K562 (cell line): ENCODE measurements around the gene USP12. TPM values are rescaled to one million over a fixed set of nuclear protein-coding genes. Genes with fewer than 3 reads are reported as not detected.

Experiments
- CTCF ChIP-seq, 3 experiments: IDR thresholded peaks in 2 of 3; conservative IDR thresholded peaks in 1 of 3; 2 replicates each; pipeline ENCODE4 v1.5.1; 2011 to 2012; ENCODE audit warnings: low read length in 3 of 3, mild to moderate bottlenecking in 3 of 3, control low read depth in 2 of 3, improper control_type of control experiment in 1 of 3, inconsistent platforms in 1 of 3, low read depth in 1 of 3, mixed read lengths in 1 of 3, moderate library complexity in 1 of 3; ENCODE audit not compliant: insufficient read depth in 2 of 3
- ELK3 ChIP-seq: fragments of 450-650 bp; formaldehyde crosslinking; IDR thresholded peaks from 2 replicates; pipeline ENCODE4 v1.4.0; 2020; ENCODE audit warnings: mild to moderate bottlenecking
- HDGF ChIP-seq: fragments of 450-650 bp; IDR thresholded peaks from 2 replicates; pipeline ENCODE4 v1.6.1; 2016
- HES1 ChIP-seq: fragments of 450-650 bp; IDR thresholded peaks from 2 replicates; pipeline ENCODE4 v1.6.1; 2016; ENCODE audit warnings: low read depth, mild to moderate bottlenecking, moderate library complexity
- NBN ChIP-seq: fragments of 450-650 bp; IDR thresholded peaks from 2 replicates; pipeline ENCODE4 v1.6.1; 2016; ENCODE audit warnings: low read depth, mild to moderate bottlenecking
- PATZ1 ChIP-seq: fragments of 250-450 bp; sonication (Bioruptor Pico); IDR thresholded peaks from 2 replicates; pipeline ENCODE4 v1.5.0; 2020; ENCODE audit warnings: mild to moderate bottlenecking, borderline replicate concordance
- REST ChIP-seq, 2 experiments: fragments of 450-650 bp; formaldehyde crosslinking in 1 of 2; IDR thresholded peaks; 2 replicates each; pipeline versions ENCODE4 v1.4.0 to v1.6.1; 2014 to 2020; ENCODE audit warnings: mild to moderate bottlenecking in 2 of 2, borderline replicate concordance in 1 of 2, low read depth in 1 of 2
- ZNF212 ChIP-seq: fragments of 450-650 bp; formaldehyde crosslinking; IDR thresholded peaks from 2 replicates; pipeline ENCODE4 v1.4.0; 2020; ENCODE audit warnings: mild to moderate bottlenecking
- polyA plus RNA-seq, 8 experiments: library from polyadenylated mRNA; depleted of rRNA in 4 of 8; stranded (reverse) in 5 of 8; unstranded in 3 of 8; fragments of >200 nt; fragmentation: Nextera tagmentation in 2 of 8; fragmentation: Illumina TruSeq in 1 of 8; extraction: Ambion mirVana in 2 of 8; extraction: Trizol in 1 of 8; gene quantifications; 2 replicates each; pipeline versions ENCODE4 v1.2.1 to v1.2.3, GENCODE V29; 2011 to 2014; ENCODE audit warnings: inconsistent platforms in 1 of 8, missing spikeins in 1 of 8
- total RNA-seq, 7 experiments: library from RNA; depleted of rRNA in 6 of 7; stranded (reverse); fragments of >200 nt in 6 of 7; fragmentation: Illumina TruSeq in 2 of 7; extraction: Trizol in 2 of 7; gene quantifications; 2 replicates each; pipeline versions ENCODE4 v1.2.1 to v1.2.3, GENCODE V29; 2011 to 2021; ENCODE audit warnings: low replicate concordance in 1 of 7

Gene USP12
- total and polyA plus RNA-seq, 9 of the 15 experiments (the other 6 are each of a cell fraction or from before 2014, with no cell fraction given), result 1.8 to 20.5 (median 13.3) TPM

- TF ChIP-seq REST (IDR thresholded peaks at IDR 0.05; ENCODE audit: borderline replicate concordance), result no peak
- TF ChIP-seq REST (CRISPR knock-in tag; IDR thresholded peaks at IDR 0.05; ENCODE audit: low read depth), result no peak
- TF ChIP-seq ZNF212 (CRISPR knock-in tag), result no peak
- TF ChIP-seq HDGF, result no peak
- no peak for TF ChIP-seq NBN
- TF ChIP-seq CTCF (IDR thresholded peaks at IDR 0.05 in 2 of 3, conservative IDR thresholded peaks at IDR 0.05 in 1 of 3; ENCODE audit: insufficient read depth in 2 of 3, low read depth in 1 of 3, low read length in 3 of 3), result no peak
- TF ChIP-seq PATZ1, result no peak
- no peak for TF ChIP-seq HES1
- TF ChIP-seq ELK3 (CRISPR knock-in tag), result no peak
Measured at GRCh38 chr13:27112006-27112405, 59.6 kb downstream of the USP12 start (continued).
